HG03196 (cell line): Measurements from ENCODE around the gene ANKRD13B.
A peak's percentile ranks its signal among the peaks of the same experiment; 100 is the strongest.
"Not testable (repeated sequence)": the region's sequence is repeated elsewhere in the genome, so short reads cannot be mapped to it uniquely, and the experiment has no call there.

ENCODE experiments used
- ATAC-seq: cut with Tn5 transposase; IDR thresholded peaks from one replicate; pipeline ENCODE4 v1.9.1; 2021; ENCODE audit not compliant: unreplicated experiment

ANKRD13B gene

GRCh38 chr17:29592850-29593551, at the start of gene ANKRD13B:
TSS of gene ANKRD13B (plus strand) at chr17:29593132. CDS start at chr17:29593622, 490 bp downstream.
- no peak for ATAC-seq

GRCh38 chr17:29544066-29544465, 48.9 kb upstream of the ANKRD13B start:
- no peak for ATAC-seq

- no peak for ATAC-seq
Observed at GRCh38 chr17:29546085-29546484, 46.8 kb upstream of the ANKRD13B start.

- no peak for ATAC-seq
Observed at GRCh38 chr17:29546830-29547229, 46.1 kb upstream of the ANKRD13B start.

- no peak for ATAC-seq
Observed at GRCh38 chr17:29549177-29549923, 43.6 kb upstream of the ANKRD13B start.

- no peak for ATAC-seq
Observed at GRCh38 chr17:29555840-29556239, 37.1 kb upstream of the ANKRD13B start.

- no peak for ATAC-seq
Observed at GRCh38 chr17:29557085-29557738, 35.7 kb upstream of the ANKRD13B start.

- no peak for ATAC-seq
Observed at GRCh38 chr17:29557739-29558116, 35.2 kb upstream of the ANKRD13B start.

- not testable (repeated sequence) for ATAC-seq
Observed at GRCh38 chr17:29558139-29558538, 34.8 kb upstream of the ANKRD13B start.

- ATAC-seq: no peak
Observed at GRCh38 chr17:29559640-29560039, 33.3 kb upstream of the ANKRD13B start.

- no peak for ATAC-seq
Observed at GRCh38 chr17:29560316-29560715, 32.6 kb upstream of the ANKRD13B start.

GRCh38 chr17:29561554-29562517, 31.1 kb upstream of the ANKRD13B start:
- no peak for ATAC-seq

GRCh38 chr17:29562615-29563014, 30.3 kb upstream of the ANKRD13B start:
- ATAC-seq: no peak

- ATAC-seq: no peak
Observed at GRCh38 chr17:29563816-29564215, 29.1 kb upstream of the ANKRD13B start.

GRCh38 chr17:29565643-29566472, 27.1 kb upstream of the ANKRD13B start:
- ATAC-seq: no peak

GRCh38 chr17:29566473-29567303, 26.2 kb upstream of the ANKRD13B start, which contains the start of gene ABHD15:
TSS of gene ABHD15 (minus strand) at chr17:29567037. CDS start at chr17:29566966, 71 bp downstream.
- ATAC-seq: peak; percentile 29

GRCh38 chr17:29567304-29567553, 25.7 kb upstream of the ANKRD13B start:
- ATAC-seq: no peak

- peak; percentile 34 for ATAC-seq
Observed at GRCh38 chr17:29567554-29568330, 25.2 kb upstream of the ANKRD13B start.
